NCI-H748 (cell line): ENCODE data around the gene ABI3BP.

Source experiments
- DNase-seq: peaks from one replicate; lab custom pipeline; 2025; ENCODE audit not compliant: unreplicated experiment; lab: John Stamatoyannopoulos, UW

ABI3BP gene

GRCh38 chr3:100744671-100745070, 248.6 kb downstream of the ABI3BP start:
- DNase-seq = no peak

GRCh38 chr3:100743535-100743934, 249.7 kb downstream of the ABI3BP start:
- no peak for DNase-seq

GRCh38 chr3:100740207-100740606, 253.0 kb downstream of the ABI3BP start:
- no peak for DNase-seq

- peak; percentile 16 for DNase-seq
Observed at GRCh38 chr3:100737334-100737733, 255.9 kb downstream of the ABI3BP start.

DNA sequence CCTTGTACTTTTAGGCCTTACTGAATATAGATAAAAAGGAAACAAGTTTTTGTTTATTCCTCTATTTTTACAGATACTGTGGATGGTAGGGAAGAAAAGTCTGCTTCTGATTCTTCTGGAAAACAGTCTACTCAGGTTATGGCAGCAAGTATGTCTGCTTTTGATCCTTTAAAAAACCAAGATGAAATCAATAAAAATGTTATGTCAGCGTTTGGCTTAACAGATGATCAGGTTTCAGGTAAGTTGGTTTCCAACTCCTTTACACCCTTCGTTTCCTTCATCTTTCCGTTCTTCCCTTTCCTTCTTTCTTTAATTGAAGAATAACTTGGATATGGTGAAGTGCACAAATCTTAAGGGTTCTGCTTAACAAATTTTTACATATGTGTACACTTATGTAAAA, 260.8 kb downstream of the ABI3BP start:
- DNase-seq = no peak

DNA sequence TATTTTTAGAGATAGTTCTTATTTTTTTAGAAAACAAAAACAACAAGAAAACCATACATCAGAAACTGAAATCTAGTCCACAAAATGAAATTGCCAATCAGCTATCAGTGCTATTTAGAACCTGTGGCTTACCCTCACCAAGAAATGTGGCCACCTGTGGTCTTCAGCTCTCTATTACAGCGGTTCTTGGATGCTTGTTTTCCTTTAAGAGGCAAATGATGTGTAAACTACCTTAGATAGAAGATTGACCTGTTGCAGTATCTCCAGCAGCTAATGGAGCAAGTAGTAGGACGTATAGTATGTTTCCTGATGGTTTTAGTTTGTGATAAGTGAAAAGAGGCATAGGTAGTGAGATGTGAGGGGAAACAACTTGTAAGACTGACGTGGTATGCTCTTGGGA, 262.7 kb downstream of the ABI3BP start:
- DNase-seq = no peak

GRCh38 chr3:100726706-100727105, 266.5 kb downstream of the ABI3BP start:
- no peak for DNase-seq

GRCh38 chr3:100725935-100726513, 267.2 kb downstream of the ABI3BP start:
- DNase-seq = no peak

- DNase-seq = peak; percentile 3
Observed at GRCh38 chr3:100720426-100720825, 272.8 kb downstream of the ABI3BP start.

DNA sequence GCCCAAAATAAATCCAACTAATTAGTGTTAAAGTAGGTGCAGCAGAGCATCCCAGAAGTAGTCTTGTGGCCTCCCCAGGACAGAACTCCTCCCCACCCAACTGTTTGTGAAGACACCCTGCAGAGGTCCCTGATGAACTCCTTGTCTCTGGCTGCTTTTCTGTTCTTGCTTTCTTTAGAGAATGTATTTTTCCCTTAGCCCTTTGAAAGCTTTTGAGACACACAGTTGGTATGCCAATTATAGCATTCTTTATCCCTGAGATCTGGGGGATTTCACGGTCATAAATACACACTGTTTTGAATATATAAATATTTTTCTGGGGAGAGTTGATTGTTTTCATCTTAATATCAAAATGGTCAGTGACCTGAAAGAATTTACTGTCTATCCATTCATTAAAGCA, 274.1 kb downstream of the ABI3BP start:
- DNase-seq = no peak

DNA sequence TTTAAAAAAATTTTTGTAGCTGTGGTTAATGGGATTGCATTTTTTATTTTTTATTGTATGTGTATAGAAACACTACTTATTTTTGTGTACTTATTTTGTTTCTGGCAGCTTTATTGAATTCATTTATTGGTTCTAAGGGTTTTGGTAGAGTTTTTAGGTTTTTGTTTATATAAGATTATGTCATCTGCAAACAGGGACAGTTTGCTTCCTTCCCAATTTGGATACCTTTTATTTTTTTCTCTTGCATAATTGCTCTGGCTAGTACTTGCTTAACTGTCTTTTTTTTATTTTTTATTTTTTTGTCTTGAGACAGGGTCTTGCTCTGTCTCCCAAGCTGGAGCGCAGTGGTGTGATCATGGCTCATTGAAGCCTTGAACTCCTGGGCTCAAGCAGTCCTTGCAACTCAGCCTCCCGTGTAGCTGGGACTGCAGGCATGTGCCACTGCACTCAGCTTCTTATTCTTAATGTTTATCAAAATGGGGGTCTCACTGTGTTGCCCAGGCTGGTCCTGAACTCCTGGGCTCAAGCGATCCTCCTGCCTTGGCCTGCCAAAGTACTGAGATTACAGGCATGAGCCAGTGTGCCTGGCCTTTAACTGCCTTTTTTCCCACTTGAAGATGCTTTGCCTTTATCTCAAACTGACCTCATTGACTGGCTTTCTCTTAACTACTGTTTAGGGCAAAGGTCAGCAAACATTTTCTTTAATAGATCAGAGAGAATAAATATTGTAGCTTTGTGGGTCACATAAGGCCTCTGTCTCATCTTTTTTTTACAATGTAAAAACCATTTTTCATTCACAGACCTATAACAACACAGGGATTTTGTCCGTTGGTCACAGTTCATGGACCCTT, 275.4 kb downstream of the ABI3BP start:
- DNase-seq = no peak

- DNase-seq = no peak
Observed at GRCh38 chr3:100717063-100717462, 276.2 kb downstream of the ABI3BP start.

GRCh38 chr3:100715176-100715575, 278.0 kb downstream of the ABI3BP start:
- DNase-seq = no peak

DNA sequence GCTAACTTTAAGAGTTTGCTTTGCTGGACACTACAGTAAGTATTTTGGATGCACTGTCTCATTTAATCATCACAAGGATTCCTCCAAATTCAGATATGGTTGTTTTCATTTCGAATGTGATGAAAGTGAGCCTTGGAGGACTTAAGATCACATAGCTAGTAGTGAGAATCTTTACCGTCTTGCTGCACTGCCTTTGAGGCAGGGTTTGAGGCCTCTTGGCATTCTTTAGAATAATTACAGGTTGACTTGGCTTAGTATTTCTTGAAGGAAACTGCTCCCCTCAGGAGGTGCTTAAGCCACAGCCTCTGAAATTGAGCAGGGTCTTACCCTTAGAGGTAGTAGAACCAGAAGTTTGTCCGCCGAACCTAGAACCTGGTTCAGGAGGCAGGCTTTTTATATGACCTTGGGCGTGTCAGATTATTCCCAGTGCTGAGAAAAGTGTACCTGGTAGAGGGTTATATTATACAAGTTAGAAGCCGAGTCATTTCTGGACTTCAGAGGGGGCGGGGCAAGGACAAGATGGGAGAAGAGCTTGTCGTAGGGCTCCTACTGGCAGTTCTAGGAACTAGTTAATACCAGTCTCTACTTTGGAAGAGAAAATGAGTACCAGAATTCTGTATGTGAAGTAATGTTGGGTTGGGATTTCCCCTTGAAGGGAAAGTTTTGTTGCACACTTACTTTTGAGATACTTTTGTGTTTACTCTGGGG, 282.8 kb downstream of the ABI3BP start:
- peak; percentile 14 for DNase-seq

DNA sequence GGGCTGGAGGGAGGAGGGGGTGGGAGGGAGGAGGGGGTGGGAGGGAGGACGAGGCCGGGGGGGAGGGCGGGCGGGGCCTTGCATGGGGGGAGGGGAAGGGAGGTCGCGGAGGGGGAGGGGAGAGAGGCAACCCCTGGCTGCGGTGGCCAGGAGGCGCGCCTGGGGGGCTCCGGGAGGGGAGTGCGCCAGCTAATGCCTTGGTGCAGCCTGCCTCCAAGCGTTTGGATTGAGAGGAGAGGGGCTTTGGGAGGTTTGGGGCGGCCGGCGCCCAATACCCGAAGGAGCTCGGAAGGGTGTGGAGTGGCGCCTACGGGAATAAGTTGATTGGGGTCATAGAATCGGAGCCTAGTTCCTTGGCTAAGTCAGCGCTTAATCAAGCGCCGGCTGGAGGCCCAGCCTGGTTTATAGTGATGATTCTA, 283.4 kb downstream of the ABI3BP start:
- DNase-seq = peak; percentile 53

DNA sequence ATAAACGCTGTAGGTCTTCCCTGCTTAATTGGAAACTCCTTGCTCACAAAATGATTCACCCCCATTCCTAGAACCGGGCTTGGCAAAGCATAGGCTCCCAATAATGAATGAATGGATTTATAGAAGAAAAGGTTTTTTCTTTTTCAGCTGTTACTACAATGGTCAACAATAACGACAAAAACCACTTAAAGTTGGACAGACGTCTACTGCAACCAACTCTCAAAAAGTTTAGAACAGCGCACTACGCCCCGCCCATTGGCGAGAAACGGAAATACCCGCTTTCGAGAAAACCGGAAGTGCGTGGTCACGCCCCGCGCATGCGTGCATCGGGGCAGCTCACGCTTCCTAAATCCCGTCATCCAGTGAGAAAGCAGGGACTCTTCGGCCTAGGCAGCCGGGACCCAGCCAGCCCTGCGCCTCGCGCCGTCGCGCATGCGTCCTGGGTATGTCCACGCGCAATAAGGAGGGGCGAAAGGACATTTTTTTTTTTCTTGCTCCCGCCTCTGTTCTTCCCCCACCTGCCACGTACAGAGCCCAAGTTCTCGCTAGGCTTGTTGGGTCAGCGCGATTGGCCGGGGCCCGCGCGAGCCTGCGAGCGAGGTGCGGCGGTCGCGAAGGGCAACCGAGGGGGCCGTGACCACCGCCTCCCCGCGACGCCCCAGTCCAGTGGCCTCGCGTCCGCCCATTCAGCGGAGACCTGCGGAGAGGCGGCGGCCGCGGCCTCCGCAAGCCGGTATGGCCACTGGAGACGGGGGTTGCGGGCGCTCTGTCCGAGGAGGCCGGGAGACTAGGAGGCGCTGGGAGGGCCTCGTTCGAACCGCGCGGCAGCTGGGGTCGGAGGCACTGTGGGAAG, 284.0 kb downstream of the ABI3BP start, which contains the start of gene TFG:
TSS of gene TFG (plus strand) at position 506 of the 853 bp plus-strand sequence. CDS start 4,192 bp downstream, outside the sequence.
- peak; percentile 96 for DNase-seq

GRCh38 chr3:100708644-100708988, 284.6 kb downstream of the ABI3BP start:
- no peak for DNase-seq

- DNase-seq = no peak
Observed at GRCh38 chr3:100706365-100706764, 286.9 kb downstream of the ABI3BP start.

GRCh38 chr3:100703865-100704264, 289.4 kb downstream of the ABI3BP start:
- DNase-seq = no peak

GRCh38 chr3:100702980-100703345, 290.3 kb downstream of the ABI3BP start:
- DNase-seq = no peak
